GM18508 (cell line): Measurements from ENCODE around the gene SCAF1.

Experiments used
- ATAC-seq: cut with Tn5 transposase; IDR thresholded peaks from one replicate; pipeline ENCODE4 v1.9.1; 2021; ENCODE audit warnings: moderate number of reproducible peaks; ENCODE audit not compliant: insufficient read depth, unreplicated experiment

SCAF1 gene

DNA sequence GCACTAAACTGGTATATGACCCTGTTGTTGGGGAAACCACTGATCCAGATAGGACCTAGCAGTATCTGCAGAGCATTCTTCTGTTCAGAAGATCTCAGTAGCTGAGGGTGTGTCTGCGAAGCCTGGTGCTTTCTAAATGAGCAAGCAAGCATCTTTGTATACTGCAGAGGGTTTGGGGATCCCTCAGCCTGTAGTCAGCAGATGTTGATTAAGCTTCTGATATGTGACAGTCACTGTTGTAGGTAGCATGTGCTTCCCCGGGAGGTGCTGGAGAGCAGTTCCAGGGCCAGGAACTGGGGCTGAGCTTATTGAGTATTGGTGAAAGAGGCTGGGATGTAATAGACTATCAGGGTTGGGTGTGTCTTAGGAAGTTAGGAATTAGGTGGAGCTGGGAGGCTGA is 1.5 kb downstream of the SCAF1 start:
- no peak for ATAC-seq

DNA sequence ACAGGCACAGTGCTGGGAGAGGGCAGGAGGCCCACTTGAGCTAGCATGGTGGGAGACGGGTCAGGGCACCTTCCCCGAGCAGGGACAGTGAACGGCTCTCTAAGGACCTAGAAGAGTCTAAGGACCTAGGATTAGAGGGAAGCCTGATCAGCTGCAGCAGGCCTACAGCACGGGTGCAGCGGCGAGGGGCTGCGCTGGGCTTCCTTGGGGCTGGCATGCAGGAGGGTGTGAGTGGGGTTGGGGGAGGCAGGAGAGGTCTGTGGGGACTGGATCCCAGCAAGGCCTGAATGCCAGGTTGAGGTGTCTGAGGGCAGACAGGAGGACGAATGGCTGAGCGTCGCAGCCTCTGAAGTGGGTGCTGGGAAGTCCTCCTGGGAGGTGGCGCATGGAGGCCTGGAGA is 3.6 kb downstream of the SCAF1 start:
- ATAC-seq: no peak

DNA sequence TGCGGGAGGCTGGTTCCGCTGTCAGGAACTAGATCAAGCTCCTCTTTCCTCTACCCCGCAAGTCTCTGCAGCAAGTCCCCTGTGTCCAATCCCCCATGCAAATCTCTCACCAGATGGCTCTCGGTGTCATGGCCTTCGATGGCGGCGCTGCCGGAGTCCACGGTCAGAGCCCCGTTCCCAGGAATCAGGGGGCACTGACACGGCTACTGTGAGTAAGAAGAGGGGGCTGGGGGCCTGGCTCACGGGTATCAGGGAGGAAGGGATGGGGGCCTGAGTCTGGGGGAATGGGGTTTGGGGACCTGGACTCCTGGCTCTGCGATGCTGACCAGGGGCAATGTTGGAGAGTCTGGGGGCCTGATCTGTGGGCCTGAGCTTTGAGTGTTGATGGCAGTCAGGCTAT is 4.0 kb downstream of the SCAF1 start:
- ATAC-seq: no peak

DNA sequence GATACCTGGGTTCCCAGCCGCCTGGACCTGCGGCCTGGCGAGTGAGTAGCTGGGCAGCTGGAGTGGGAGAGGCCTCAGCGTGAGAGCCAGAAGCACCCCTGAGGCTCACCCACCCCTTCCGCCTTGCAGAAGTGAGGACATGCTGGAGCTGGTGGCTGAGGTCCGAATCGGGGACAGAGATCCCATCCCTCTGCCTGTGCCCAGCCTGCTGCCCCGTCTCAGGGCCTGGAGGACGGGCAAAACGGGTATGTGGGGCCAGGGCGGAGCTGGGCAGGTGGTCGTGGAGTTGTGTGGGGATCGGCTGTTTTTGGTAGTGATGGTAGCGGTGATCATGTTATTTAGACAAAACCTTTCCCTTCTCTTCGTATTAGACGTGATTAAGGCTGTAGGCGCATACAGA is 4.6 kb downstream of the SCAF1 start:
- no peak for ATAC-seq

DNA sequence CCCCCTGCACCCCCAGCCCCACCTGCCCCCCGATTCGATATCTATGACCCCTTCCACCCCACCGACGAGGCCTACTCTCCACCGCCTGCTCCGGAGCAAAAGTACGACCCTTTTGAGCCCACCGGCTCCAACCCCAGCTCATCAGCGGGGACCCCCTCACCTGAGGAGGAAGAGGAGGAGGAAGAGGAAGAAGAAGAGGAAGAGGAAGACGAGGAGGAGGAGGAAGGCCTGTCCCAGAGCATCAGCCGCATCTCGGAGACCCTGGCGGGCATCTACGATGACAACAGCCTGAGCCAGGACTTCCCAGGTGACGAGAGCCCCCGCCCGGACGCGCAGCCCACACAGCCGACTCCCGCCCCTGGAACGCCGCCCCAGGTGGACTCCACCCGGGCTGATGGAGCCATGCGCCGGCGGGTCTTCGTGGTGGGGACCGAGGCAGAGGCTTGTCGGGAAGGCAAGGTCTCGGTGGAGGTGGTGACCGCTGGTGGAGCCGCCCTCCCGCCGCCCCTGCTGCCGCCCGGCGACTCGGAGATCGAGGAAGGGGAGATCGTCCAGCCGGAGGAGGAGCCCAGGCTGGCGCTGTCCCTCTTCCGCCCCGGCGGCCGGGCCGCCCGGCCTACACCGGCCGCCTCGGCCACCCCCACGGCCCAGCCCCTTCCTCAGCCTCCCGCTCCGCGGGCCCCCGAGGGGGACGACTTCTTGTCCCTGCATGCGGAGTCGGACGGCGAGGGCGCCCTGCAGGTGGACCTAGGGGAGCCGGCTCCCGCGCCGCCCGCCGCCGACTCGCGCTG is 9.2 kb downstream of the SCAF1 start:
- no peak for ATAC-seq

DNA sequence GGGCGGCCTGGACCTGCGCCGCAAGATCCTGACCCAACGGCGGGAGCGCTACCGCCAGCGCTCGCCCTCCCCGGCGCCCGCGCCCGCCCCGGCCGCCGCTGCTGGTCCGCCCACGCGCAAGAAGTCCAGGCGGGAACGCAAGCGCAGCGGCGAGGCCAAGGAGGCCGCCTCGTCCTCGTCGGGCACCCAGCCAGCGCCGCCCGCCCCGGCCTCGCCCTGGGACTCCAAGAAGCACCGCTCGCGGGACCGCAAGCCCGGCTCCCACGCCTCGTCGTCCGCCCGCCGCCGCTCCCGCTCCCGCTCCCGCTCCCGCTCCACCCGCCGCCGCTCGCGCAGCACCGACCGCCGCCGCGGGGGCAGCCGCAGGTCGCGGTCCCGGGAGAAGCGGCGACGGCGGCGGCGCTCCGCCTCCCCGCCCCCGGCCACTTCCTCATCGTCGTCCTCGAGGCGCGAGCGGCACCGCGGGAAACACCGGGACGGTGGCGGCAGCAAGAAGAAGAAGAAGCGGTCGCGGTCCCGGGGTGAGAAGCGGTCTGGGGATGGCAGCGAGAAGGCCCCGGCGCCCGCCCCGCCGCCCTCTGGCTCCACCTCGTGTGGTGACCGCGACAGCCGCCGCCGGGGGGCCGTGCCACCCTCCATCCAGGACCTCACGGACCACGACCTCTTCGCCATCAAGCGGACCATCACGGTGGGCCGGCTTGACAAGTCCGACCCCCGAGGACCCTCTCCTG is 10.0 kb downstream of the SCAF1 start:
- ATAC-seq: no peak

DNA sequence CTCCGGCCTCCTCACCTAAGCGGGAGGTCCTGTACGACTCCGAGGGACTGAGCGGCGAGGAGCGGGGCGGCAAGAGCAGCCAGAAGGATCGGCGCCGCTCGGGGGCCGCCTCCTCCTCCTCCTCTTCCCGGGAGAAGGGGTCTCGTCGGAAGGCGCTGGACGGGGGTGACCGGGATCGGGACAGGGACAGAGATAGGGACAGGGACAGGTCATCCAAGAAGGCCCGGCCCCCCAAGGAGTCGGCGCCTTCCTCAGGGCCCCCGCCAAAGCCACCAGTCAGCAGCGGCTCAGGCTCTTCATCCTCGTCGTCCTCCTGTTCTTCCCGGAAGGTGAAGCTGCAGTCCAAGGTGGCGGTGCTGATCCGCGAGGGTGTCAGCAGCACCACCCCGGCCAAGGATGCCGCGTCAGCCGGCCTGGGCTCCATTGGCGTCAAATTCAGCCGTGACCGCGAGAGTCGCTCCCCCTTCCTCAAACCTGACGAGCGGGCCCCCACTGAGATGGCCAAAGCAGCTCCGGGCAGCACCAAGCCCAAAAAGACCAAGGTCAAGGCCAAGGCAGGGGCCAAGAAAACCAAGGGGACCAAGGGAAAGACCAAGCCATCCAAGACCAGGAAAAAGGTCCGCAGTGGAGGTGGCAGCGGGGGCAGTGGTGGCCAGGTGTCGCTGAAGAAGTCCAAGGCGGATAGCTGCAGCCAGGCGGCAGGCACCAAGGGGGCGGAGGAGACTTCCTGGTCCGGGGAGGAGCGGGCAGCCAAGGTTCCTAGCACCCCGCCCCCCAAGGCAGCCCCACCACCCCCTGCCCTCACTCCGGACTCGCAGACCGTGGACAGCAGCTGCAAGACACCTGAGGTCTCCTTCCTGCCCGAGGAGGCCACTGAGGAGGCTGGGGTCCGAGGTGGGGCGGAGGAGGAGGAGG is 10.8 kb downstream of the SCAF1 start:
- ATAC-seq: no peak

DNA sequence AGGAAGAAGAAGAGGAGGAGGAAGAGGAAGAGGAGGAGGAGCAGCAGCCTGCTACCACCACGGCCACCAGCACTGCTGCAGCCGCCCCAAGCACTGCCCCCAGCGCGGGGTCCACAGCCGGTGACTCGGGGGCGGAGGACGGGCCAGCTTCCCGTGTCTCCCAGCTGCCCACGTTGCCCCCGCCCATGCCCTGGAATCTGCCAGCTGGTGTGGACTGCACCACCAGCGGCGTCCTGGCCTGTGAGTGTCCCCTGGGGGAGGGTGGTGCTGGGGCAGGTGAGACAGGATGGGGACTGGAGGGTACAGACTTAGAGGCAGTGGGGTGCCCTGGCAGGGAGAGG is 11.4 kb downstream of the SCAF1 start:
- ATAC-seq: no peak

DNA sequence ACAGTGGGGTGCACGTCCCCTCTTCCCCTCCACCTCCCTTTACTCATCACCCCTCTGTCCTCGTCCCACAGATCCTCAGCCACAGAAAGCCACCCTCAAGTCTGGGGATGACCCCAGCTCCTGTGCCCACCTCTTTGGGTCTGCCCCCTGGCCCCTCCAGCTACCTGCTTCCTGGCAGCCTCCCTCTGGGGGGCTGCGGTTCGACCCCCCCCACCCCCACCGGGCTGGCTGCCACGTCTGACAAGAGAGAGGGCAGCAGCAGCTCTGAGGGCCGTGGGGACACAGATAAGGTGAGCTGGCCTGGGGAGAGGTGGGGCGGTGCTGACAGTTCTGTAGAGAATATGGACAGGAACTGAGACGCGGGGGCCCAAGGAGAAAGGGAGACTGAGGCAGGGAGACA is 12.6 kb downstream of the SCAF1 start:
- no peak for ATAC-seq

DNA sequence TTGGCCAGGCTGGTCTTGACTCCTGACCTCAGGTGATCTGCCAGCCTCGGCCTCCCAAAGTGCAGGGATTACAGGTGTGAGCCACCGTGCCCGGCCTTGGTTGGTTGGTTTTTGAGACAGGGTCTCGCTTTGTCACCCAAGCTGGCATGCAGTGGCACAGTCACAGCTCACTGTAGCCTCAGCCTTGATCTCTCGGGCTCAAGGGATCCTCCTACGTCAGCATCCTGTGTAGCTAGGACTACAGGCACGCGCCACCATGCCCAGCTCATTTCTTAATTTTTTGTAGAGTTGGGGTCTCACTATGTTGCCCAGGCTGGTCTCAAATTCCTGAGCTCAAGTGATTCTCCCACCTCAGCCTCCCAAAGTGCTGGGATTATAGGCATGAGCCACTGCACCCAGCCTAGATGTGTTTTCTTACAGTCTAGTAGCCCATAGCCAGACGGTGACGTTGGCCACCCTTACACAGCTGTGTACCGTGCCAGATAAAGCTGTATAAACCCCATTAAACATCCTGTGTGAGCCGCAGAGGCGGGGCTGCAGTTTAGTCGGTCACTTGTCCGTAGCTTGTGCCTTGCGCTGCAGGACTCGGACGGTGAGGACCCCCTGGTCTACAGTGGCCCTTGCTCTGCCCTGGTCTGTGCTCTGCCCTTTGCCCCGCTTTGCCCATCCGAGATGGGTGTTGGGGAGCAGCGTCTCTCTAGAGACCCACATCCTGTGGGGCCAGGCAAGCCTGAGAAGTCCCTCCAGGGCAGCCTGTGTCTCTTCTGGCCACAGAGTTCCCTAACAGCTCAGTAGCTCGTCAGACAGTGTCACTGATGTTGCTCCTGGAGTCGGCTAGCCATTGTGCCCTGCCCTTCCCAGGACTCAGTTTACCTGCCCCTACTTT is 13.8 kb downstream of the SCAF1 start:
- ATAC-seq: no peak

DNA sequence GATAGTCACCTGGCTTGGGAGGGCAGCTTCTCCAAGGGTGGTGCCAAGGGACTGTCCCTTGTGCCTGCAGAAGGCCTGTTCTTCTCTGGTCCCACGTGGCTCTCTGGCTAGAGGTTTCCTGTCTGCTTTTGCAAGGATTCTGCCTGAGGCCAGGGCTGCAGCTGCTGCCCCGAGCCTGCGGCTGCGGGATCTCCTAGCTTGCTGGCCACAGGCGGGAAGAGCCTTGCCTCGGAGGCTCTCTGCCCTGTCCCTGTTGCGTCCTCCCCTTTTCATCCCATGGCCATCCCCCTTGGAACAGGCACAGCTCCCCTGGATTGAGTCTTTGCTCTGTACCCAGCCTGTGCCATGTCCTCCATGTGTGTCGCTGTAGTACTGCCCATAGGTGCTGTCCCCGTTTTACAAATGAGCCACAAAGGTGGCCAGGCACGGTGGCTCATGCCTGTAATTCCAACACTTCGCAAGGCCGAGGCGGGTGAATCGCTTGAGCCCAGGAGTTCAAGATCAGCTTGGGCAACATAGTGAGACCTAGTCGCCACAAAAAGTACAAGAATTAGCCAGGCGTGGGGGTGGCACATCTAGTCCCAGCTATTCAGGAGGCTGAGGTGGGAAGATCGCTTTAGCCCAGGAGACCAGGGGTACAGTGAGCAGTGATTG is 14.6 kb downstream of the SCAF1 start:
- no peak for ATAC-seq

DNA sequence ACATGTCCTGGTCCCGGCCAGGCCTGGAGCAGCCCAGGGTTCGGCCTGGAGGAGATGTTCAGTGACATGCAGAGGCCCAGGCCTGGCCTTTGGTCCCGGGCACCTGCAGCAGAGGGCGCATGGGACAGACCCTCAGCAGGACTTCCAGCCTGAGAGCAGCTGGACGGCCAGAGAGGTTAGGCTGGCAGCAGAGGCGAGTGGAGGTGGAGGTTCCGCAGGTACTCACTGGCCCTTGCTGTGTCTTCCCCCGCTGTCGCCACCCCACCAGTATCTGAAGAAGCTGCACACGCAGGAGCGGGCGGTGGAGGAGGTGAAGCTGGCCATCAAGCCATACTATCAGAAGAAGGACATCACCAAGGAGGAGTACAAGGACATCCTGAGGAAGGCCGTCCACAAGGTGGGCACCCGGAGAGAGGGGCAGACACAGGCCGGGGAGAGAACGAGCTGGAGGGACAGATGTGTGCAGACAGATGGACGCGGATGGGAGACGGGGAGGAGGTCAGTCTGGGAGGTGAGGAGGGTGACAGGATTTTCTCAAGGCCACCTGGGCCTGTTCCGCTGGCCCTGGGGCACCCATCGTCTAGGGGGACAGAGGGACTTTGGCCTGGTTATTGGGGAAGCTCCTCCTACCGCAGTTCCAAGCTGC is 15.6 kb downstream of the SCAF1 start:
- no peak for ATAC-seq

DNA sequence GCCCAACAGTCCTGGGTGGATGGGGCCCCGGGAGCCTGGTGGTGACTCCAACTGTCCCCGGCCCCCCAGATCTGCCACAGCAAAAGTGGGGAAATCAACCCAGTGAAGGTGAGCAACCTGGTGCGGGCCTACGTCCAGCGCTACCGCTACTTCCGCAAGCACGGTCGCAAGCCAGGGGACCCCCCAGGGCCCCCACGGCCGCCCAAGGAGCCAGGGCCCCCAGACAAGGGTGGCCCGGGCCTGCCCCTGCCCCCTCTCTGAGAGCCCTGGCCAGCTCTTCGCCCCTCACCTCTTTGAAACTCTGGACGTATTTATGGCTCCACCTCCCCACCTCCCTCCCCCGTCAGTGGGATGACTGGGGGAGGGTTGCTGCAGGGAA is 16.1 kb downstream of the SCAF1 start:
- no peak for ATAC-seq

DNA sequence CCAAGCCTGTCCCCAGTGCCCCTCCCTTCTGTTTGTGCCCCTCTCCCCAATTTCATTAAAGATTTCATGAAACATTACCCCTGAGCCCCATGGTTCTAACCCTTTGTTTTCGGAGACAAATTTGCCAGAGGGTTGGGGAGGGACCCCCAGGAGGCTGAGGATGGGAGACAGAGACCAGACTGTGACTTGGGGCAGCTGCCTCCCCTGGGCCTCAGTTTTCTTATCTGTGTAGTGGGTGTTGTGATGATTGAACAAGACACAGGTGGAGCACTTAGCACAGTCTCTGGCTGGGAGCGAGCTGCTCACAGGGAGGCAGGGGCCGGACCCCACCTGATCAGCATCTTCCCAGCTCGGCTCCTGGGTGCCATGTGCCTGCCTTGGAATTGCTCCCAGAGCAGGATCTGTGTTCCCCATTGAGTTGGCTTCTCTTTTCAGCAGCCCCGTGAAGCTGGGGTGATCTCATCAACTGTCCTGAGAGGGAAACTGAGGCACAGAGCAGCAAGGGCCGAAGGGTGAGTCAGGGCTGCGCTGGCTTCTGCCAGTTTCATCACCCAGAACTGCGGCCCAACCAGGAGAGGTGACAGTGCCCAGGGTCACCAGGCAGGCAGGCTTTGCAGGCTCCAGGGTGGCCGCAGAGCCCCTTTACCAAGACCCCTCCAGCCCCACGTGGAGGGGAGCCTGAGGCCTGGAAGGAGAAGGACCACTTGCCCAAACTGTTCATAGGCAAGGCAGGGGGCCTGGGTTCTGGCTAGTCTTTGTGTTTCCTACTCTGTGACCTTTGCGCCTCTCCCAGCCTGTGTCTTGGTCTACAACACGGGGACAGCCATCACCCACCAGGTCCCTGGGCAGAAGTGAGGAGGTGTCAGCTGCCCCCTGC is 16.8 kb downstream of the SCAF1 start:
- no peak for ATAC-seq

DNA sequence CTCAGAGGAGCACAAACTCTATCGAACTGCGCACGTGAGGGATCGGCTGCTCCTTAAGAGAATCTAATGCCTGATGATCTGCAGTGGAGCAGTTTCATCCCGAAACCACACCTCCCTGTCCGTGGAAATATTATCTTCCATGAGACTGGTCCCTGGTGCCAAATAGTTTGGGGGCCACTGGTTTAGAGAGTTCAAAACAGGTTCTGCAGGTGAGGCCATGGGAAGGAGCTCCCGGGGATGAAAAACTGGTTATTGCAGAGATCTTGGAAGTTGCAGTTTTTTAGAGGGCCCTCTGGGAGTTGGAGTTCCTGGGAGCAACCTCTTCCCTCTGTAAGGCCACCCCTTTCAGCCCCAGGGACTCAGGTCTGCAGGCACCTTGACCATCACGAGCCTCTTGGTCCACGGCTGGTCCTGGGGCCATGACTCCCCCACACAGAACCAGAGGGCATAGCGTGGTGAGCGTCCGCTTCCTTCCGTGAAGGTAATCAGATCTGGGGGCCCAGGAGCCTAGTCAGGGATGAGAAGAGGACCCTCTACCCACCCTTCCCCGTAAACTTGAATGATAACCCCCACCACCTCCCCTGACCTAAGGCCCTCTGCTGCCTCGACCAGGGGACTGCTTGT is 18.4 kb downstream of the SCAF1 start:
- no peak for ATAC-seq

DNA sequence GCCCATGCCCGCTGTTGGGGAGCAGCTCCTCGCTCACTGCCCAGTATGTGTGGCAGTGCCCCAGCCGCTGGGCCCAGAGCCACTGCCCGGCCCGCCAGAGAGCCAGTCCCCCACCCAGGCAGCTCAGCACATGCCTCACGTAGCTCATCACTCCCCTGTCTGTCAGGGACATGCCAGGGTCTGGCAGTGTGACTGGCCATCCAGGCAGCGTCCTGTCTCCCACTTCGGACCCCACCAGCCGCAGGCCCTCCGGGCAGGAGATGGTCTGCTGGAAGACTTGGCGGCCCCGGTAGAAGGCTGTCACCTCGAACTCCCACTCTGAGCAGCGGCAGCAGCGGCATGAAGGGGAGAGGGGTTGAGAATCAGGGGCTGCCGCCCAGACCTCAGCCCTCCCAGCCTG is 20.0 kb downstream of the SCAF1 start:
- ATAC-seq: no peak

DNA sequence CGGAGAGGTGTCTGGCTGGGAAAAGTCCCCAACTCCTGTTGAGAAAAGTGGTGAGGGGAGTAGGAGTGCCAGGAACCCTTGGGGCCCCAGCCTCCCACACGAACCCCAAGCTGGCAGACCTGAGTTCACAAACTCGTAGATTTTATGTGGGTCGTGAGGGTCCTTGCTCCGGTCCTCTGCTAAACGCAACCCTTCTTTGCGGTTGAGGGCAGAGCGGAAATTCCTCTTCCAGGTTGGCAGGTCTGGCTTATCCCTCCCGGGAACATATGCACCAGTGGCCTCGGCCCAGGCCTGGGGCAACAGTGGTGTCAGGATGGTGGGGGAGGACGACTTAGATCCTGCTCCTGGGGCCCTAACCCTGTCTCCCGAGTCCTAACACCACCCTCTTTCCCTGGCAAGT is 21.2 kb downstream of the SCAF1 start:
- ATAC-seq: no peak
